HG03354 (cell line): ENCODE data around the gene SIRT2.

Experiments used
- ATAC-seq: cut with Tn5 transposase; IDR thresholded peaks from one replicate; pipeline ENCODE4 v1.9.1; 2021; ENCODE audit warnings: mild to moderate bottlenecking; ENCODE audit not compliant: unreplicated experiment, poor library complexity, severe bottlenecking

Gene SIRT2

GRCh38 chr19:38850436-38850975 lies 48.9 kb downstream of the SIRT2 start:
- peak; percentile 68 for ATAC-seq

- peak; percentile 63 for ATAC-seq
Measured at GRCh38 chr19:38849860-38850435, 49.5 kb downstream of the SIRT2 start, which contains the start of gene HNRNPL. HNRNPL (minus strand) TSS chr19:38849986; CDS start chr19:38849966, 20 bp downstream.

- peak; percentile 23 for ATAC-seq
Measured at GRCh38 chr19:38849147-38849859, 50.1 kb downstream of the SIRT2 start.

GRCh38 chr19:38848299-38849146 lies 50.9 kb downstream of the SIRT2 start:
- no peak for ATAC-seq

GRCh38 chr19:38846097-38846496 lies 53.3 kb downstream of the SIRT2 start:
- ATAC-seq, result no peak

GRCh38 chr19:38845374-38846024 lies 53.9 kb downstream of the SIRT2 start:
- ATAC-seq, result no peak

GRCh38 chr19:38844093-38844686 lies 55.2 kb downstream of the SIRT2 start:
- no peak for ATAC-seq

- ATAC-seq, result no peak
Measured at GRCh38 chr19:38843175-38843758, 56.2 kb downstream of the SIRT2 start.

- no peak for ATAC-seq
Measured at GRCh38 chr19:38842439-38843174, 56.8 kb downstream of the SIRT2 start.

- ATAC-seq, result no peak
Measured at GRCh38 chr19:38841787-38842438, 57.5 kb downstream of the SIRT2 start.

- no peak for ATAC-seq
Measured at GRCh38 chr19:38841180-38841766, 58.1 kb downstream of the SIRT2 start.

- no peak for ATAC-seq
Measured at GRCh38 chr19:38840583-38840968, 58.8 kb downstream of the SIRT2 start.

GRCh38 chr19:38839816-38840582 lies 59.4 kb downstream of the SIRT2 start:
- ATAC-seq, result no peak

- no peak for ATAC-seq
Measured at GRCh38 chr19:38838986-38839761, 60.2 kb downstream of the SIRT2 start.

- ATAC-seq, result no peak
Measured at GRCh38 chr19:38838208-38838985, 61.0 kb downstream of the SIRT2 start.
